LNCaP clone FGC (cell line): Measurements from ENCODE around the gene WFIKKN2.

ENCODE experiments used
- DNase-seq: peaks from one replicate; pipeline ENCODE4 v3.0.0-alpha.2; 2011; ENCODE audit warnings: low read depth
- H3K4me3 ChIP-seq: 2 replicates; pipeline ENCODE4 v1.5.1; 2011; ENCODE audit warnings: mild to moderate bottlenecking, low read depth, low read length, control low read depth
- TF ChIP-seq, protein P1 (sequence below): IDR thresholded peaks from 2 replicates; pipeline ENCODE4 v1.5.1; 2012; ENCODE audit warnings: mild to moderate bottlenecking; ENCODE audit not compliant: control insufficient read depth, insufficient read depth; ENCODE audit errors: extremely low read depth

WFIKKN2 gene

DNA sequence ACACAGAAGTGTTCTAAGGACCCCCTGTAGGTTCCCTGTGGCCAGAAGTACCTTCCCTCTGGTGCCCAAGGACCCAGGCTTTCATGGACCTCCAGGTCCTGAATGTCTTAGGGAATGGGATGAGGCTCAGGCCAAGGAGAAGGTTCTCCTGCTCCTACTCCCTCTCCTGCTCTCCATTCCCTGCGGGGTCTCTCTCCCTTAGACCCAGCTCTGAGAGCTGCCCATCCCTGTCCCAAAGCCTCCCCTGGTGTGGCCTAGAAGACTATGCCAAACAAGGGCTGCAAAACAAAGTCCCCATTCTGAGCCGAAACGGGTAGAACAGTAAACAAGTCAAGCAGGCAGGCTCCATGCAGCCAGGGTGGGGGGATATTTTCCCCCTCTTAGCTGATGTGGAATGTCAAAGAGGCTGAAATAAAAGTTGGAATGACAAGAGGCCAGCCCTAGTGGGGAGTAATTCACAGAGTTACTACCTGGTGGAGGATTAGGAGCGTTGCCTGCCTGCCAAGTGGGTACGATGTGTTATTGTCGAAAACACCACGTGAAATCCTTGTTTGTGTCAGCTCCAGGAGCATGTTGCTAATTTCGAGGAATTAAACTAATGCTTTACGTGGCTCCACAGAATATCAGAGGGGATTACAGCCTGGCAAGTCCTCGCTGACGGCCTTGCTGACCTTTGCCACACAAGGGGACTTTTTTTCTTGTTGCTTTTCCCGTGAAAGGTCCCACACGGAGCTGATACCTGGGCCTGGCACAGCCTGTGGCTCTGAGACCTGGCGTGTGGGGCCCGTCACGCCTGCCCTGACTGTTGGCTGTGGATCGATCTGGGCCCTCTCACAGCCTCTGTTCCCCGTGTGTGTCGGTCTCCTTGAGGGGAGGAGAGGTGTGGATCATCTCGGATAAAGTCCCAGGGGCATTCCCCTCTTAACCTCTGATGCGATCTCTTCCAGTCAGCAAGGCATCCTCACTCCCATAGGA, 2.9 kb downstream of the WFIKKN2 start:
- H3K4me3 ChIP-seq, result no peak overlapping the region
- DNase-seq, result no peak
- TF ChIP-seq, protein P1, sequence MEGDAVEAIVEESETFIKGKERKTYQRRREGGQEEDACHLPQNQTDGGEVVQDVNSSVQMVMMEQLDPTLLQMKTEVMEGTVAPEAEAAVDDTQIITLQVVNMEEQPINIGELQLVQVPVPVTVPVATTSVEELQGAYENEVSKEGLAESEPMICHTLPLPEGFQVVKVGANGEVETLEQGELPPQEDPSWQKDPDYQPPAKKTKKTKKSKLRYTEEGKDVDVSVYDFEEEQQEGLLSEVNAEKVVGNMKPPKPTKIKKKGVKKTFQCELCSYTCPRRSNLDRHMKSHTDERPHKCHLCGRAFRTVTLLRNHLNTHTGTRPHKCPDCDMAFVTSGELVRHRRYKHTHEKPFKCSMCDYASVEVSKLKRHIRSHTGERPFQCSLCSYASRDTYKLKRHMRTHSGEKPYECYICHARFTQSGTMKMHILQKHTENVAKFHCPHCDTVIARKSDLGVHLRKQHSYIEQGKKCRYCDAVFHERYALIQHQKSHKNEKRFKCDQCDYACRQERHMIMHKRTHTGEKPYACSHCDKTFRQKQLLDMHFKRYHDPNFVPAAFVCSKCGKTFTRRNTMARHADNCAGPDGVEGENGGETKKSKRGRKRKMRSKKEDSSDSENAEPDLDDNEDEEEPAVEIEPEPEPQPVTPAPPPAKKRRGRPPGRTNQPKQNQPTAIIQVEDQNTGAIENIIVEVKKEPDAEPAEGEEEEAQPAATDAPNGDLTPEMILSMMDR, result no peak

- TF ChIP-seq, protein P1, result no peak
Measured at GRCh38 chr17:50839591-50840310, 4.4 kb downstream of the WFIKKN2 start.

GRCh38 chr17:50840311-50840851, 5.0 kb downstream of the WFIKKN2 start:
- no peak for DNase-seq
- H3K4me3 ChIP-seq, result no peak overlapping the region
- TF ChIP-seq, protein P1, result no peak

More at GRCh38 chr17:50839591-50840310, 4.4 kb downstream of the WFIKKN2 start:
- H3K4me3 ChIP-seq, result no peak overlapping the region
- DNase-seq, result no peak

DNA sequence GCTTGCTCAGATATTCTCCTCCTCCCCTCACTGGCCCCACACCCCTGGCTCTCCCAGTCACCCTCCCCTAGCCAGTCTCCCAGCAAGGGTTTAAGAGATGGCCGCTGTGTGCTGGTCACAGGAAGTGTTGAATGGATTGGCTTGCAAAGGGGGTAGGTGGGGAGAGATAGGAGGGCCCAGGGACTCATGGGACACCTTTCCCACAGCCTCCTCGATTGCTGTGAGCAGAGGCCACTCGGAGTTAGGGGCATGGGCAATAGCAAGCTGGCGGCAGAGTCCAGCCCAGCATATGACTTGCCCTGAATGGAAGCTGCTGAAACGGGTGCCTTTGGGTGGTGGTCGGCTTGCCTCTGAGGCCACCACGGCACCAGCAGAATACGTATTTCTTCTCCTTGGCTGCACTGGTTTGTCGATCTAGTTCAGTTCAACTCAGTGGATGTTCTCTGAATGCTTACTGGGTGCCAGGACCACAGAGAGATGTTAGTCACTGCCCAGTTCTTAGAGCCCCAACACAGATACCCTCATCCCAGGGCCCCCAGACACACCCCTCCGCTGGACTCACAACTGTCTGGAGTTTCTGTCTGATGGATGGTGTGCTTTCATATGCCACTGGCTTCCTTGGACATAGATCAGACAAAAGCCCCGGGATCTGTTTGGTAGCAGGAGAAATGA, 6.0 kb downstream of the WFIKKN2 start:
- TF ChIP-seq, protein P1, result no peak
- no peak overlapping the region for H3K4me3 ChIP-seq
- DNase-seq, result no peak

DNA sequence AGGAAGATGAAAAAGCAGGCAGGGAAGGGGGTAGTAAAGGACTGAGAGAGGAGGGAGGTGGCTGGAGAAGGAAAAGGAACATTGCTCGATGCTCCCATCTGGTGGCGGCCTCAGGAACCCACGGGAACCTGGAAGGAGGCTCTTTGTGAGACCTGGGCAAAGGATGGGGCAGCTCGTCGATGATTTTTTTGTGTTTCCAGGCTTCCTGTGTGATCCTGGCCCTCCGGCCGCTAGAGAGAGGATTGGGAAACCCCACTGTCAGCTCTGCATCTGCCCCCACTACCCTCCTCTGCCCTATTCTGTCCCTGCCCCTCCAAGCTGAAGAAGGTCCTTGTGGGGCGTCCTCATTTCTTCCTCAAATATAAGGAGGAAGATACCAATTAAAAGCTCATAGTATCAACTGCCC, 6.6 kb downstream of the WFIKKN2 start:
- DNase-seq, result no peak
- no peak overlapping the region for H3K4me3 ChIP-seq
- TF ChIP-seq, protein P1, result peak; percentile 91

GRCh38 chr17:50842506-50843149, 7.2 kb downstream of the WFIKKN2 start:
- TF ChIP-seq, protein P1, result no peak
- no peak overlapping the region for H3K4me3 ChIP-seq
- DNase-seq, result no peak
